Fibroblast of lung (primary cell): ENCODE measurements around the gene MEGF9.

Experiments
- EZH2 ChIP-seq: IDR thresholded peaks from 2 replicates; pipeline ENCODE4 v1.5.1; 2012; ENCODE audit warnings: low read length, control low read depth, mild to moderate bottlenecking; ENCODE audit errors: missing control alignments
- TF ChIP-seq, protein P1 (sequence below), 2 donors: IDR thresholded peaks in 1 of 2; conservative IDR thresholded peaks in 1 of 2; 1 replicate in 1 of 2; 2 replicates in 1 of 2; pipeline ENCODE4 v1.5.1; 2011 to 2012; ENCODE audit warnings: low read length in 2 of 2, control low read depth in 1 of 2, inconsistent platforms in 1 of 2, low read depth in 1 of 2, mild to moderate bottlenecking in 1 of 2

DNA sequence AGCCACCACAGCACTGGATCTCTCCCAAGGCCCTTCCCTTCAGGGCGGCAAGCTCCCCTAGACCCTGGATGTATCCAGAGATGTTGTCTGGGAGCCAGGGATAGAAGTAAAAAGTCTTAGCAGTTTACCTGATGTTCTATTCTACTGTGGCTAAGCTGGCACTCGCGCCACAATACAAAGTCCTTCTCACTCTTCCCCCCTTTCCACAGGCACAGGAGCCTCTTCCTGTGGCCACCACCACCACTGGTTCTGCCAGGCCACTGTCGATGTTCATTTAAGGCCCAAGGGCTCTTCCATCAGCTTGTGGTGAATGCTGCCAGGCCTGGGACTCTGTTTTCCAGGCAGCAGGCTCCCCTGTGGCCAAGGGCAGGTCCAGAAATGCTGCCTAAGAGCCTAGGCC, 33.7 kb downstream of the MEGF9 start:
- TF ChIP-seq, protein P1, sequence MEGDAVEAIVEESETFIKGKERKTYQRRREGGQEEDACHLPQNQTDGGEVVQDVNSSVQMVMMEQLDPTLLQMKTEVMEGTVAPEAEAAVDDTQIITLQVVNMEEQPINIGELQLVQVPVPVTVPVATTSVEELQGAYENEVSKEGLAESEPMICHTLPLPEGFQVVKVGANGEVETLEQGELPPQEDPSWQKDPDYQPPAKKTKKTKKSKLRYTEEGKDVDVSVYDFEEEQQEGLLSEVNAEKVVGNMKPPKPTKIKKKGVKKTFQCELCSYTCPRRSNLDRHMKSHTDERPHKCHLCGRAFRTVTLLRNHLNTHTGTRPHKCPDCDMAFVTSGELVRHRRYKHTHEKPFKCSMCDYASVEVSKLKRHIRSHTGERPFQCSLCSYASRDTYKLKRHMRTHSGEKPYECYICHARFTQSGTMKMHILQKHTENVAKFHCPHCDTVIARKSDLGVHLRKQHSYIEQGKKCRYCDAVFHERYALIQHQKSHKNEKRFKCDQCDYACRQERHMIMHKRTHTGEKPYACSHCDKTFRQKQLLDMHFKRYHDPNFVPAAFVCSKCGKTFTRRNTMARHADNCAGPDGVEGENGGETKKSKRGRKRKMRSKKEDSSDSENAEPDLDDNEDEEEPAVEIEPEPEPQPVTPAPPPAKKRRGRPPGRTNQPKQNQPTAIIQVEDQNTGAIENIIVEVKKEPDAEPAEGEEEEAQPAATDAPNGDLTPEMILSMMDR (conservative IDR thresholded peaks at IDR 0.05 in 1 of 2, IDR thresholded peaks at IDR 0.05 in 1 of 2; ENCODE audit: low read depth in 1 of 2, low read length in 2 of 2), result no peak
- no peak for TF ChIP-seq EZH2
